Prostate gland (tissue), 2 donors: ENCODE results near the gene CACNA1D. TPM values are rescaled to one million over a fixed set of nuclear protein-coding genes. Genes with fewer than 3 reads are reported as not detected.

Experiments
- DNase-seq: peaks from one replicate; pipeline ENCODE4 v3.0.0-alpha.2; 2019; ENCODE audit warnings: low spot score
- H3K27ac ChIP-seq, 2 donors: fragments of 200-600 bp; sonication (generic); 2 replicates each; pipeline ENCODE4 v1.5.1; 2017 to 2019
- H3K27me3 ChIP-seq: fragments of 200-600 bp; sonication (generic); replicated peaks from 2 replicates; pipeline ENCODE4 v1.5.1; 2019; ENCODE audit not compliant: insufficient read depth
- H3K36me3 ChIP-seq, 2 donors: fragments of 200-600 bp; sonication (generic); 1 replicate in 1 of 2; 2 replicates in 1 of 2; pipeline versions ENCODE4 v1.5.1 to v1.8.1; 2017 to 2019
- H3K4me1 ChIP-seq: fragments of 200-600 bp; sonication (generic); replicated peaks from 2 replicates; pipeline ENCODE4 v1.5.1; 2019
- H3K4me3 ChIP-seq, 2 donors: fragments of 200-600 bp; sonication (generic); 2 replicates each; pipeline ENCODE4 v1.5.1; 2017 to 2019
- H3K9me3 ChIP-seq: fragments of 200-600 bp; sonication (generic); 2 replicates; pipeline ENCODE4 v1.5.1; 2017
- CTCF ChIP-seq, 4 experiments: fragments of 200-600 bp in 2 of 4; fragments of 450-650 bp in 2 of 4; sonication (generic) in 2 of 4; IDR thresholded peaks; 1 replicate in 3 of 4; 2 replicates in 1 of 4; pipeline ENCODE4 v1.5.1; 2016 to 2019; ENCODE audit warnings: antibody characterized with exemption in 4 of 4, mild to moderate bottlenecking in 2 of 4, moderate library complexity in 2 of 4
- POLR2A ChIP-seq: fragments of 450-650 bp; IDR thresholded peaks from one replicate; pipeline ENCODE4 v1.6.1; 2016; ENCODE audit warnings: antibody characterized with exemption, mild to moderate bottlenecking
- POLR2AphosphoS5 ChIP-seq: sonication (generic); formaldehyde crosslinking; IDR thresholded peaks from one replicate; pipeline ENCODE4 v1.6.1; 2017; ENCODE audit warnings: antibody characterized with exemption
- WGBS: methylation state at CpG from one replicate; pipeline ENCODE4 v1.1.5; 2018; 5-methylcytosine and 5-hydroxymethylcytosine counted together
- intact Hi-C: fragments of 100-400 bp; cut with DNase I; formaldehyde crosslinking; loops from one replicate; pipeline ENCODE4 v1.14.2; 2022
- total RNA-seq, 2 donors: library from RNA; depleted of rRNA; stranded (reverse); fragments of >200 nt; gene quantifications; one replicate each; pipeline ENCODE4 v1.1.0, GENCODE V29; 2016

The CACNA1D gene
- total RNA-seq, 2 donors from 2014 or later, result 15.5 to 45.1 TPM

- Histone ChIP-seq H3K4me3 (no peak overlapping the region), H3K4me1 (no peaks in the 10 kb centered on the region), H3K36me3 (no peaks in the 10 kb centered on the region), H3K27ac (no peak overlapping the region), H3K9me3 (no peaks in the 10 kb centered on the region), H3K27me3 (no peaks in the 10 kb centered on the region)
- WGBS, result 88% methylated on average over 6 of the region's 6 CpGs
- TF ChIP-seq CTCF (IDR thresholded peaks at IDR 0.05) (no peak), POLR2AphosphoS5 (no peak), POLR2A (no peak)
- intact Hi-C loops, result no loop called here
- DNase-seq, result no peak
Measured at GRCh38 chr3:53830944-53831343, 336.5 kb downstream of the CACNA1D start.

- no peak overlapping the region for H3K27ac ChIP-seq
- no peak for DNase-seq
- TF ChIP-seq POLR2A, result no peak
- TF ChIP-seq POLR2AphosphoS5, result no peak
- no peak for TF ChIP-seq CTCF (IDR thresholded peaks at IDR 0.05)
- H3K4me1 ChIP-seq, result no peaks in the 10 kb centered on the region
- no peaks in the 10 kb centered on the region for H3K9me3 ChIP-seq
- 92% methylated on average over 9 of the region's 9 CpGs for WGBS
- intact Hi-C loops, result no loop called here
- H3K27me3 ChIP-seq, result no peaks in the 10 kb centered on the region
- no peak overlapping the region for H3K4me3 ChIP-seq
- H3K36me3 ChIP-seq, result no peaks in the 10 kb centered on the region
Measured at GRCh38 chr3:53833053-53833645, 338.7 kb downstream of the CACNA1D start.

GRCh38 chr3:53833700-53834099 is 339.3 kb downstream of the CACNA1D start:
- no peak for DNase-seq
- TF ChIP-seq POLR2A (no peak), CTCF (IDR thresholded peaks at IDR 0.05) (no peak), POLR2AphosphoS5 (no peak)

GRCh38 chr3:53834429-53835095 is 340.2 kb downstream of the CACNA1D start:
- WGBS, result 98% methylated on average over 6 of the region's 6 CpGs
- Histone ChIP-seq H3K27ac (no peak overlapping the region), H3K9me3 (no peaks in the 10 kb centered on the region), H3K36me3 (no peaks in the 10 kb centered on the region), H3K4me3 (no peak overlapping the region), H3K27me3 (no peaks in the 10 kb centered on the region), H3K4me1 (no peaks in the 10 kb centered on the region)
- no peak for DNase-seq
- intact Hi-C loops, result no loop called here
- no peak for TF ChIP-seq POLR2AphosphoS5
- no peak for TF ChIP-seq CTCF (IDR thresholded peaks at IDR 0.05)
- no peak for TF ChIP-seq POLR2A

More at GRCh38 chr3:53833700-53834099, 339.3 kb downstream of the CACNA1D start:
- Histone ChIP-seq H3K36me3 (no peaks in the 10 kb centered on the region), H3K4me1 (no peaks in the 10 kb centered on the region), H3K27ac (no peak overlapping the region), H3K9me3 (no peaks in the 10 kb centered on the region), H3K27me3 (no peaks in the 10 kb centered on the region), H3K4me3 (no peak overlapping the region)
- intact Hi-C loops, result no loop called here
- WGBS, result 95% methylated on average over 5 of the region's 5 CpGs

- intact Hi-C loops, result no loop called here
- no peak for DNase-seq
- no peaks in the 10 kb centered on the region for H3K36me3 ChIP-seq
- whole genome bisulfite sequencing, result 53% methylated on average over 1 of the region's 1 CpG
- no peaks in the 10 kb centered on the region for H3K27me3 ChIP-seq
- TF ChIP-seq POLR2A (no peak), POLR2AphosphoS5 (no peak), CTCF (IDR thresholded peaks at IDR 0.05) (no peak)
- H3K9me3 ChIP-seq, result no peaks in the 10 kb centered on the region
- no peak overlapping the region for H3K27ac ChIP-seq
- H3K4me1 ChIP-seq, result no peaks in the 10 kb centered on the region
- no peak overlapping the region for H3K4me3 ChIP-seq
Measured at GRCh38 chr3:53835257-53835656, 340.8 kb downstream of the CACNA1D start.
